ENCODE measurements around the gene ATP8A2. TPM values are rescaled to one million over a fixed set of nuclear protein-coding genes. Genes with fewer than 3 reads are reported as not detected.

ATP8A2 gene
- total and polyA plus RNA-seq, 7 donors: under 0.01 to 2.2 (median 1.2) TPM; not detected in 1

- WGBS, 2 donors: 73 to 88% methylated on average over 3 of the region's 3 CpGs
- TF ChIP-seq EP300 (IDR thresholded peaks at IDR 0.05) (no peak), POLR2AphosphoS5 (IDR thresholded peaks at IDR 0.05) (no peak), CTCF (IDR thresholded peaks at IDR 0.05) (no peak), POLR2A (IDR thresholded peaks at IDR 0.05) (no peak)
- H3K36me3 ChIP-seq: no peaks in the 10 kb centered on the region
- H3K27ac ChIP-seq: no peak overlapping the region
- no peaks in the 10 kb centered on the region for H3K9me3 ChIP-seq
- no peaks in the 10 kb centered on the region for H3K27me3 ChIP-seq
- no peaks in the 10 kb centered on the region for H3K4me1 ChIP-seq
- no peak overlapping the region for H3K4me3 ChIP-seq
- no peak for DNase-seq
- intact Hi-C loops (cut with DNase I): no loop called here
These were observed 599.3 kb downstream of the ATP8A2 start for GRCh38 chr13:25971047-25971446.

GRCh38 chr13:25971459-25972145 is 599.8 kb downstream of the ATP8A2 start:
- H3K36me3 ChIP-seq: no peaks in the 10 kb centered on the region
- WGBS, 2 donors: 35 to 60% methylated on average over 5 of the region's 5 CpGs
- H3K4me1 ChIP-seq: no peaks in the 10 kb centered on the region
- no peak for DNase-seq
- no peak overlapping the region for H3K4me3 ChIP-seq
- no peak overlapping the region for H3K27ac ChIP-seq
- H3K27me3 ChIP-seq: no peaks in the 10 kb centered on the region
- intact Hi-C loops (cut with DNase I): no loop called here
- TF ChIP-seq POLR2AphosphoS5 (IDR thresholded peaks at IDR 0.05) (no peak), EP300 (IDR thresholded peaks at IDR 0.05) (no peak), POLR2A (IDR thresholded peaks at IDR 0.05) (no peak), CTCF (IDR thresholded peaks at IDR 0.05) (no peak)
- H3K9me3 ChIP-seq: no peaks in the 10 kb centered on the region

- intact Hi-C loops (cut with DNase I): no loop called here
- Histone ChIP-seq H3K36me3 (no peaks in the 10 kb centered on the region), H3K27me3 (no peaks in the 10 kb centered on the region), H3K9me3 (no peaks in the 10 kb centered on the region), H3K27ac (no peak overlapping the region), H3K4me1 (no peaks in the 10 kb centered on the region), H3K4me3 (no peak overlapping the region)
- no peak for DNase-seq
- WGBS, 2 donors: 80 to 84% methylated on average over 13 of the region's 13 CpGs
- TF ChIP-seq POLR2A (IDR thresholded peaks at IDR 0.05): no peak
- no peak for TF ChIP-seq POLR2AphosphoS5 (IDR thresholded peaks at IDR 0.05)
- TF ChIP-seq EP300 (IDR thresholded peaks at IDR 0.05): no peak
- TF ChIP-seq CTCF (IDR thresholded peaks at IDR 0.05): no peak
These were observed 601.3 kb downstream of the ATP8A2 start for GRCh38 chr13:25973085-25973484.

- no peak overlapping the region for H3K4me3 ChIP-seq
- DNase-seq: no peak
- WGBS, 2 donors: 67 to 73% methylated on average over 7 of the region's 7 CpGs
- no peak overlapping the region for H3K27ac ChIP-seq
- no peaks in the 10 kb centered on the region for H3K27me3 ChIP-seq
- H3K4me1 ChIP-seq: no peaks in the 10 kb centered on the region
- no peak for TF ChIP-seq CTCF (IDR thresholded peaks at IDR 0.05)
- TF ChIP-seq POLR2AphosphoS5 (IDR thresholded peaks at IDR 0.05): no peak
- no peak for TF ChIP-seq EP300 (IDR thresholded peaks at IDR 0.05)
- no peak for TF ChIP-seq POLR2A (IDR thresholded peaks at IDR 0.05)
- no peaks in the 10 kb centered on the region for H3K9me3 ChIP-seq
- H3K36me3 ChIP-seq: no peaks in the 10 kb centered on the region
- intact Hi-C loops (cut with DNase I): no loop called here
These were observed 601.8 kb downstream of the ATP8A2 start for GRCh38 chr13:25973576-25973975.

GRCh38 chr13:25977216-25977615 is 605.4 kb downstream of the ATP8A2 start:
- Histone ChIP-seq H3K9me3 (no peaks in the 10 kb centered on the region), H3K4me3 (no peak overlapping the region), H3K27me3 (no peaks in the 10 kb centered on the region), H3K27ac (no peak overlapping the region), H3K4me1 (no peaks in the 10 kb centered on the region), H3K36me3 (no peaks in the 10 kb centered on the region)
- TF ChIP-seq CTCF (IDR thresholded peaks at IDR 0.05): no peak
- TF ChIP-seq POLR2AphosphoS5 (IDR thresholded peaks at IDR 0.05): no peak
- no peak for TF ChIP-seq EP300 (IDR thresholded peaks at IDR 0.05)
- TF ChIP-seq POLR2A (IDR thresholded peaks at IDR 0.05): no peak
- 31 to 48% methylated on average over 10 of the region's 10 CpGs for WGBS, 2 donors
- DNase-seq: no peak
- intact Hi-C loops (cut with DNase I): no loop called here
